ENCODE measurements around the gene IMMP2L.
"Not testable (repeated sequence)": the region's sequence is repeated elsewhere in the genome, so short reads cannot be mapped to it uniquely, and the experiment has no call there.

Gene IMMP2L

GRCh38 chr7:111561904-111562732 is at the start of gene IMMP2L:
TSS of gene IMMP2L (minus strand) at chr7:111562492.
- no peak for TF ChIP-seq ZNF274 (IDR thresholded peaks at IDR 0.05; ENCODE audit: low read depth, low read length)
- peak within 1 kb of the TSS; percentile 75 for H3K4me3 ChIP-seq (ENCODE audit: low read length)

GRCh38 chr7:111609483-111610254 is 47.4 kb upstream of the IMMP2L start:
- H3K4me3 ChIP-seq (ENCODE audit: low read length) = not testable (repeated sequence)

DNA sequence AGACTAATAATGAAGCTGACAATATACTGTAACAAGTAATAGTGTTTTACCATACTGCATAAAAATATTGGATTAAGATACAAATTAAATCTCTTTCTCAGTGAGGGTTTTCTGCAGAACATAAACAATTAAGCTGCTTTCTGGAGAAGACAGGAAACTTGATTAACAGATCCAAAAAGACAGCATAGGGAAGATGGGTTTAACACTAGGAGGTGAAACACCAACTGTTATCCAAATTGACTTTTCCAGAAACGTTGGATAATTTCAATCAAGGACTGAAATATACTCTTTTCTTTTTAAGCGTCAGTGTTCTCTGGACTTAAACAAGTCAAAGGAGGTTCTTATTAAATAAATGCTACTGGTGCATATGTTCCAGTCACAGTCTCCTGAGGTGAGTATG is 45.3 kb upstream of the IMMP2L start:
- no peak overlapping the region for H3K4me3 ChIP-seq (ENCODE audit: low read length)

GRCh38 chr7:111605246-111605645 is 43.0 kb upstream of the IMMP2L start:
- no peak for TF ChIP-seq ZNF274 (IDR thresholded peaks at IDR 0.05; ENCODE audit: low read depth, low read length)
- H3K4me3 ChIP-seq (ENCODE audit: low read length) = no peak overlapping the region

More for the DNA sequence above, 45.3 kb upstream of the IMMP2L start:
- no peak for TF ChIP-seq ZNF274 (IDR thresholded peaks at IDR 0.05; ENCODE audit: low read depth, low read length)

- no peak for TF ChIP-seq ZNF274 (IDR thresholded peaks at IDR 0.05; ENCODE audit: low read depth, low read length)
- H3K4me3 ChIP-seq (ENCODE audit: low read length) = no peak overlapping the region
Observed at GRCh38 chr7:111600091-111600490, 37.8 kb upstream of the IMMP2L start.

DNA sequence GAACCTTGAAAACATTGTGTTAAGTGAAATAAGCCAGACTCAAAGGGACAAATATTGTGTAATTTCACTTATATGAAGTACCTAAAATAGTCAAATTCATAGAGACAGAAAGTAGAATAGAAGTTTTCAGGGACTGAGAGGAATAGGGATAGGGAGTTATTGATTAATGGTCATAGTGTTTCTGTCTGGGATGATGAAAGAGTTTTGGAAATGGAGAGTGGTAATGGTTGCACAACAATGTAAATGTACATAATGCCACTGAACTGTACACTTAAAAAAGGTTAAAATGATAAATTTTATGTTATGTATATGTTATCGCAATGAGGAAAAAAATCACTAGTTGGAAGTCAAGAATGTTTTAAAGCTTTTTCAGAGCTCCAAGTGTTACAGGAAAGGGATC is 33.5 kb upstream of the IMMP2L start:
- TF ChIP-seq ZNF274 (IDR thresholded peaks at IDR 0.05; ENCODE audit: low read depth, low read length) = no peak
- no peak overlapping the region for H3K4me3 ChIP-seq (ENCODE audit: low read length)

- no peak for TF ChIP-seq ZNF274 (IDR thresholded peaks at IDR 0.05; ENCODE audit: low read depth, low read length)
- H3K4me3 ChIP-seq (ENCODE audit: low read length) = no peak overlapping the region
Observed at GRCh38 chr7:111594602-111595001, 32.3 kb upstream of the IMMP2L start.

GRCh38 chr7:111593343-111593742 is 31.1 kb upstream of the IMMP2L start:
- no peak for TF ChIP-seq ZNF274 (IDR thresholded peaks at IDR 0.05; ENCODE audit: low read depth, low read length)
- no peak overlapping the region for H3K4me3 ChIP-seq (ENCODE audit: low read length)

DNA sequence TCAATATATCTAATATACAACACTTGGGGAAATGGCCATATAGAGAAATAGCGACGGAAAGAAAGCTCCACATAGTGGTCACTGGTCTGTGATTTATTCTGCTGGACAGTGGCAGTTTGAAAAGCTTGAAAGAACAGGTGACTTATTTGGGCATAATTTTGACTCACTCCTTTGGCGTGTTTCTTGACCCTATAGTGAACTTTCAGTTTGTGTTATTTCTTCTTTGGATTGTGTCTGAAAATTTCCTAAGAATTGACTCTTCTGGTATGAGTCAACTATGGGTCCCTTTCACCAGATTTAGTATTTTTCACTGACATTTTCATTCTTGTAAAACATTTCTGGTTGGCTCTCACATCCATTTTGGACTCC is 25.8 kb upstream of the IMMP2L start:
- no peak for TF ChIP-seq ZNF274 (IDR thresholded peaks at IDR 0.05; ENCODE audit: low read depth, low read length)
- H3K4me3 ChIP-seq (ENCODE audit: low read length) = no peak overlapping the region

- TF ChIP-seq ZNF274 (IDR thresholded peaks at IDR 0.05; ENCODE audit: low read depth, low read length) = no peak
Observed at GRCh38 chr7:111587410-111588064, 25.2 kb upstream of the IMMP2L start.

DNA sequence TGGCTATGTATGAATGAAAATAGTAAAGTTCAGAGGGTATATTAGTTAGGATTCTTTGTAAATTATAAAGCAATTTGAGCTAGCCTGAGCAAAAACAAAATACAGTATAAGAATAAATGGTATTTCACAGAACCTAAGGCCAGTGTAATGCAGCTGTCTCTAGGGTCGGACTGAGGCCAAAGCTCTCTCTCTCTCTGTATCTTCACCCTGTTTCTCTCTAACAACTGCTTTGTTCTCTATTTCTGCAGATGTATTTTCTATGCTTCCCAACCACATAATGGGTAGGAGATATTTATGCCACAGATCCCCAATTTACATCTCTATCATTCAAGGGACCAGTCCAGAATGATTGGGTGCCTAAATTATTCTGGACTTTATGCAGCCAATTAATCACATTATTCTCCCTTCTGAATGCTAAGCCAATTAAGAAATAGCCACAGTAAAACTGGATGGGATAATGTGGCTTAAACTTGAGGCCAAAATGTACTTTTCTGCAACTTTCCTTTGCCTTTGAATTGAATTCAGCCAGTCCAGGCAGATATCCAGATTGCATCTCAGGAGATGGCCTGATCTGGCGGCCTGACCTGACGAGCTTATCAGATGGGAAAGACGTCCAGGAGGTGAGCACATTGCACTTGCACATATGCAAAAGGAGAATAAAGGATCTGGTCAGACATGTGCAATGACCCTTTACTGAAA is 24.6 kb upstream of the IMMP2L start:
- no peak overlapping the region for H3K4me3 ChIP-seq (ENCODE audit: low read length)
- TF ChIP-seq ZNF274 (IDR thresholded peaks at IDR 0.05; ENCODE audit: low read depth, low read length) = no peak

More at GRCh38 chr7:111587410-111588064, 25.2 kb upstream of the IMMP2L start:
- no peak overlapping the region for H3K4me3 ChIP-seq (ENCODE audit: low read length)

DNA sequence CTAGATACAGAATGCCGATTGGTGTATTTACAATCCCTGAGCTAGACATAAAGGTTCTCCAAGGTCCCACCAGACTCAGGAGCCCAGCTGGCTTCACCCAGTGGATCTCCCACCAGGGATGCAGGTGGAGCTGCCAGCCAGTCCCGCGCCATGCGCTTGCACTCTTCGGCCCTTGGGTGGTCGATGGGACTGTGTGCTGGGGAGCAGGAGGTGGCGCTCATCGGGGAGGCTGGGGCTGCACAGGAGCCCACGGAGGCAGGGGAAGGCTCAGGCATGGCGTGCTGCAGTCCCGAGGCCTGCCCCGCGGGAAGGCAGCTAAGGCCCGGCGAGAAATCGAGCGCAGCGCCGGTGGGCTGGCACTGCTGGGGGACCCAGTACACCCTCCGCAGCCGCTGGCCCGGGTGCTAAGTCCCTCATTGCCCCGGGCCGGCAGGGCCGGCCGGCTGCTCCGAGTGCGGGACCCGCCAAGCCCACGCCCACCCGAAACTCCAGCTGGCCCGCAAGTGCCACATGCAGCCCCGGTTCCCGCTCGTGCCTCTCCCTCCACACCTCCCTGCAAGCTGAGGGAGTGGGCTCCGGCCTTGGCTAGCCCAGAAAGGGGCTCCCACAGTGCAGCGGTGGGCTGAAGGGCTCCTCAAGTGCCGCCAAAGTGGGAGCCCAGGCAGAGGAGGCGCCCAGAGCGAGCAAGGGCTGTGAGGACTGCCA is 19.6 kb upstream of the IMMP2L start:
- H3K4me3 ChIP-seq (ENCODE audit: low read length) = not testable (repeated sequence)

GRCh38 chr7:111581207-111581606 is 18.9 kb upstream of the IMMP2L start:
- not testable (repeated sequence) for H3K4me3 ChIP-seq (ENCODE audit: low read length)

- no peak for TF ChIP-seq ZNF274 (IDR thresholded peaks at IDR 0.05; ENCODE audit: low read depth, low read length)
- no peak overlapping the region for H3K4me3 ChIP-seq (ENCODE audit: low read length)
Observed at GRCh38 chr7:111578754-111579153, 16.5 kb upstream of the IMMP2L start.

All from GM08714 (cell line).